GM12892 (cell line): Measurements from ENCODE around the gene MVB12B.

Experiments used
- POLR2A ChIP-seq: IDR thresholded peaks from 2 replicates; pipeline ENCODE4 v1.6.1; 2011; ENCODE audit warnings: low read depth, low read length, control low read depth
- POLR2AphosphoS5 ChIP-seq: IDR thresholded peaks from 2 replicates; pipeline ENCODE4 v1.6.1; 2011; ENCODE audit warnings: low read depth, low read length, control low read depth

- TF ChIP-seq POLR2AphosphoS5 (no peak), POLR2A (no peak)
Observed at GRCh38 chr9:126368020-126368419, 41.4 kb downstream of the MVB12B start.
